ENCODE measurements around the gene NACC2.

The NACC2 gene

DNA sequence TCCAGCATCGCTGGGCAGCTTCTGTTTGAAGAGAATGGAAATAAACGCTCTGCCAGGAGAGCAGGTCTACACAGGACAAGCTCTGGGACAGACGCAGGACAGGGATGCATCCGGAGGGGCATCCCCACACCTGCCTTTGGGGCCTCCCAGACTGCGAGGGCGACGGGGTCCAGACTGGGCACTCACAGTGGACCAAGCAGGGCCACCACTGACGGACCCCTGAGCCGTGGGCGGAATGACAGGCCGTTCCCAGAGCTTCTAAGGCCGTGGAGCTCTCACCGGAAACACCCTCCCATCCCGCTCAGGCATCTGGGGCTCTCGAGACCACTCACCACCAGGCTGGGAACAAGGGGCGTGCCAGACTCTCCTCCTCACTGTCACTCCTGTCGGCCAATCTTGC lies 34.1 kb upstream of the NACC2 start:
- no peak for DNase-seq (ENCODE audit: low read depth in 2 of 2)

- no peak for DNase-seq (ENCODE audit: low read depth in 2 of 2)
Measured at GRCh38 chr9:136128436-136128835, 33.3 kb upstream of the NACC2 start.

DNA sequence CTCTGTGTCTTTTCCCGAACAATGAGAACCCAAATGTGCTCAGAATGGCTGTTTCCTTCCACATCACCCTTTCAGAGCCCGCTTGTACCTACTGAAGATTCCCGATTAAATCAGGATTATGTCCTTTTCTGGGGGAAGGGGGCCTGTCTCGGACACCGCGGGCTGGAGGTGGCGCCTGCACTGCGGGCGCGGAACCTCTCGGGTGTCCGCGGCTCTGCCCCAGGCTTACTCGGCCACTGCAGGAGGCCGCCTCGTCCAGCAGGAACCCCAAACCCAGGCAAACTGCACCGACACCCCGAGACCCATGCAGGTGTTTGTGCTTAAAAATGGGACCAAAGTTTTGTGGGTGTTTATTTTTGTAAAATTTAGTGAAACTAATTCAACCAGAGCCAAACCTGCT lies 32.2 kb upstream of the NACC2 start:
- DNase-seq (ENCODE audit: low read depth in 2 of 2) = no peak

- no peak for DNase-seq (ENCODE audit: low read depth in 2 of 2)
Measured at GRCh38 chr9:136124976-136125692, 30.0 kb upstream of the NACC2 start.

- DNase-seq (ENCODE audit: low read depth in 2 of 2) = peak; percentile 50 to 51
Measured at GRCh38 chr9:136122425-136123383, 27.6 kb upstream of the NACC2 start.

- DNase-seq (ENCODE audit: low read depth in 2 of 2) = no peak
Measured at GRCh38 chr9:136121801-136122200, 26.7 kb upstream of the NACC2 start.

DNA sequence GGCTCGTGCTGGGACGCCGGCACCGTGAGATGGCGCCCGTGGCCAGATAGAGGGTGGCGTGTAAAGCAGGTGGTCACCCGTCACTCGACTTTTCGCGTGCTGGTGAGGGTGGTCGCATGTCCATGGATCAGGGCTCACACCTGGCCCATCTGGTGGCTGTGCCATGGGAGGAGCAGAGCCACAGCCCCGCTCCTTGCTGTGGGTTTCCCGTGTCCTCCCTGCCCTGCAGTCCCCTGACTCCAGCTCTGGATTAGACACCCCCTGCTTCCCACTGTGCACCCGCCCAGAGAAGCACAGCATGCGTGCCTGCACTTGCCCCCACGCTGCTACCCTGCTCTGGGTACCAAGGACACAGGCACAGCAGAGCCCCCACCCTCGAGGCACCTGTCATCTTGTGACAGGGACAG lies 25.4 kb upstream of the NACC2 start:
- DNase-seq (ENCODE audit: low read depth in 2 of 2) = no peak

DNA sequence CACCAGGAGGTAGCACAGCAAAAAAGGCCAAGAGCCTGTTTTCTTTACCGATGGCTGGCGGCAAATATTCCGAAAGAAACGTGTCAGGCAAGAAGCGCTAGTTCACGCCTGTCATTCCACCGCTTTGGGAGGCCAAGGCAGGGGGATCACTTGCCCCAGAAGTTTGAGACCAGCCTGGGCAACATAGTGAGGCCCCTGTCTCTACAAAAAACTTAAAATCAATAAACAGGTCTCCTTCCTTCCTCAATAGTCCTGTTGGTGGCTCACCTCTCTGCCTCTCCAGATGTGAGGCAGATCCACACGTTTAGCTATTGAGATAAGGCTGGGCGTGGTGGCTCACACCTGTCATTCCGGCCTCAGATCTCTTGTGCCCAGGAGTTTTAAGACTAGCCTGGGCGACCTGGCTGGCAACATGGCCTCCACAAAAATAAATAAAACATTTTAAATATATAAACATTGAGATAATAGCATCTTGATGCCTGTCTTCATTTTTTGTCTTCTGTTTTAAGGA lies 24.8 kb upstream of the NACC2 start:
- no peak for DNase-seq (ENCODE audit: low read depth in 2 of 2)

DNA sequence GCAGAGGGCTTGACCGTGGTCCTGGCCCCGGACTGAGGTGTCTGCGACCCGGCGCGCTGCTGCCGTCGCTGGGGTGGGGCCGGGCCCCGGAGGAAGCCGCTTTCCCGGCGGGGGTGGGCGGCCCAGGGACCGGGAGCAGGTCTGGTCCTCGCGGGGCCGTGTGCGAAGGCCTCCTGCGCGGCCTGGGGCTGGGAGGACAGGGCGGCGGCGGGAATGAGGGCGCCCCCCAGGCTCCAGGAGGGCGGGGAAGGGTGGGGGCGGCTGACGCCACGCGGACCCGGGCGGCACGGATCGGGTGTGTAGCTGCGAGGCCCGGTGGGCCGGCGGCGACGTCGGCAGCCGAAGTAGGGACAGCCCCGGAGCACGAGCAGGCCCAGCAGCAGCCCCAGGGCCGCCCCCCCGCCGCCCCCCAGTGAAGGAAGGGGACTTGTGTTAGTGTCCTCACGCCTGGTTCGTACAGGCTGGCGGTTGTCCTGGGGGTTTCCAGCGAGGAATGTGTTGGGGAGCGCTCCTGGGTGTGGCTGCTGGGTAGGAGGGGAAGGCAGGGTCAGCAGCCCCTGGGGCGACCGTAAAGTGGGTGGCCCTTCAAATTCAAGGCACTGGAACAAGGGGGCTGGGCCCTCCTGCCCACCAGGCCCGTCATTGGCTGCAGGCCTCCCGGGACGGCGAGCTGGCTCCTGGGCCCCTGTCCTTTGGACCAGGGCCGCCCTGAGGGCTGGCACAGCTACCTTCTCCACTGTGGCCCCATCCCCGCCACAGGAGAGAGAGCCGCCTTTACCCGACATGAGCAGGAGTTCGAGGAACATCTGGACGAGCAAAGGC lies 24.2 kb upstream of the NACC2 start:
- no peak for DNase-seq (ENCODE audit: low read depth in 2 of 2)

DNA sequence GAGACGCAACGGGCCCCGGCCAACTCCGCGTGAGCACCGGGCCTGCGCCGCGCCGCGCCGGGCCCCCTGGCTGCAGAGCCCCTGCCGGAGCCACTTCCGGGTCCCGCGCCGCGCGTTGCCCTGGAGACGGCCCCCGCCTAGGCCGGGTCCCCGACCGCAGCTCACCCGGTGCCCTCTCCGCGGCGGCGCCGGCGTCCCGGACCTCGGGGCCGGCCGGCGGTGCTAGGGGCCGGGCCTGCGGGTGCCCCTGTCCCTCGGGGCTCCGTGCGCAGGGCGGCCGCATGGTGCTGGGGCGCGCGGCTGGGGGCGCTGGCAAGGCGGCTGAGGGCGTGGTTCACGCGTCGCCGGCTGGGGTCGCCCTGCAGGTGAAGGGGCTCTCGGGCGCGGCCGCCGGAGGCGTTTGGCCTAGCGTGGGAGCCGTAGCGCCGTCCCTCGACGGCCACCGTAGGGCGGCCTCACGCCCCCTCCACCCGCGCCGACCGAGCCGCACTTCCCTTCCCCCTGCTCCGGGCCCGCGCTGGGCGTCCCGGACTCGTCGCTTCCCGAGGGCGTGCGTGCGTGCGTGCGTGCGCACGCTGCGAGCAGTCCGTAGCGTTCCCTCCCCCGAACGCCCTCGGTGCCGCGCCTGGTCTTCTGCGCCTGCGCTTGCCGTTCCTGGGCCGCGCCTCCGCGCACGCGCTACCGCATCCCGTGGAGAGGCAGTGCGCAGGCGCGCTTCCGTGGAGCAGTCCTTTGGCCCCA lies 23.4 kb upstream of the NACC2 start, which contains the start of gene TMEM250:
Gene TMEM250, minus strand, starts transcription at position 556 of the 741 bp plus-strand sequence. CDS start 1,975 bp downstream, outside the sequence.
- peak; percentile 93 to 95 for DNase-seq (ENCODE audit: low read depth in 2 of 2)

GRCh38 chr9:136117916-136118319 lies 22.8 kb upstream of the NACC2 start:
- no peak for DNase-seq (ENCODE audit: low read depth in 2 of 2)

GRCh38 chr9:136117291-136117915 lies 22.3 kb upstream of the NACC2 start:
- no peak for DNase-seq (ENCODE audit: low read depth in 2 of 2)

- no peak for DNase-seq (ENCODE audit: low read depth in 2 of 2)
Measured at GRCh38 chr9:136116360-136117098, 21.4 kb upstream of the NACC2 start.

GRCh38 chr9:136115641-136116359 lies 20.7 kb upstream of the NACC2 start:
- no peak for DNase-seq (ENCODE audit: low read depth in 2 of 2)

DNA sequence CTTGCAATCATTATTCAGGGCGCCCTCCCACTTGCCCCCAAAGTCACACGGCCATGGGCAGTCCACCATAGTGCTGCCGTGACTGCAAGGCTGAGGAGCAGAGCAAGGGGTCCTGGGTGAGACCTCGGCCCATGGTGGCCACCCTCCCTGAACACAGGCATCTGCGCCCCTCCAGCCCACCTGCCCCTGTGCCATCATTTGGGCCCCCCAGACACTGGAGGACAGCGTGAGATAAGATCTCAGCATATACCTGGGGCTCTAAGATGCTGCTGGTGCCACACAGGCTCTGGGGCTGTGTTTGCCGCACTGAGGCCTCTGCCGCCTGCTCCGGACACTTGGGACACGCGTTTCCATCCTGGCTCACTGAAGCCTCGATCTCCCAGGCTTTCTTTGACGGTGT lies 20.1 kb upstream of the NACC2 start:
- no peak for DNase-seq (ENCODE audit: low read depth in 2 of 2)

DNA sequence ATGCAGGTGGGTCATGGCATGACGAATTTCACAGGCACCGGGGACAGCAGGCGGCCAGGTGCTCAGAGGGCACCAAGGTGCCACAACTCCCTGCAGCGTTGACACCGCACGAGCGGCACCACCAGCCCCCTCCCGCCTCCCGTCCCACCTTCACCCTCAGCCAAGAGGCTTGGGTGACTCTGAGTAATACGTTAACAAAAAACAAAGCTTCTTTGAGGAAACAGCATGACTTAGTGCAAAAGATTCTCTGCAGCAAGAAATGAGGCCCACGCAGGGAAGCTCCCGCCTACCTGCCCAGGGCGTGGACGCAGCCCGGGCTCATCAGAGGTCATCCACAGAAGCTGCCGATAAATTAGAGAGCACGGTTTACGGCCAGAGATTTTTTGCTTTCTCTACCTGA lies 19.5 kb upstream of the NACC2 start:
- DNase-seq (ENCODE audit: low read depth in 2 of 2) = no peak

- no peak for DNase-seq (ENCODE audit: low read depth in 2 of 2)
Measured at GRCh38 chr9:136112541-136112940, 17.5 kb upstream of the NACC2 start.

DNA sequence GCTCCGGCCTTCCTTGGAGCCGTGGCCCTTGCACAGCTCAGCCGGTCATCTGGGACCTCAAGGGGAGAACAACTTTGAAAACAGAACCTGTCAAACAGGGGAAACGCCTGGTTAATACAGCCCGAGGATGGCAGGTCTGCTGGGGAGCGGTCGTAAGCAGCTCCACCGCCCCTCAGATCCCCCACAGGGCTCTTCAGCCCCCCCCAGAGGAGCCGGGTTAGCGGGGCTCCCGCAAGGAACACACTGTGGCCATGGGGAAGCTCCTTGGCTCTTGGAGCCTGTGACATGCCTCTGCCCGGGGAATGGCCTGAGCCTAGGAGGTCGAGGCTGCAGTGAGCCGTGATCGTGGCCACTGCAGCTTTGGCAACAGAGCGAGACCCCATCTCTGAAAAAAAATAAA lies 16.8 kb upstream of the NACC2 start:
- no peak for DNase-seq (ENCODE audit: low read depth in 2 of 2)

DNA sequence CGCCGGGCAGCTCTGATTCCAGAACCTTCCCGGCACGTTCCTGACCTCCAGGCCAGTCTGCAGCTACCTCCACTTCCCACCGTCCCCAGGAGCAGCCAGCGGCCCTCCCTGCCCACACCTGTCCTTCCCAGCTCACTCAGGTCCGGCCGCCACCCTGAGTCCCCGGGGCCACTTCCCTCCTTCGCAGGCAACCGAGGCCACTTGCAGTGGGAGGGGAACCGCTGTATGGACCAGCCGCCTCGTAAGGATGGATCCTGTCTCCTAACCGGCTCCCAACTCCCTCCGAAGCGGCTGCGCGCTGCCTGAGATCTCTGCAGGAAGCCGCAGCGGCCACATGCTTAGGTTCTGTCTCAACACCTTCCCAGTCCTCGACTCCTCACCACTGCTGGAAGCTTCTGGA lies 16.1 kb upstream of the NACC2 start:
- DNase-seq (ENCODE audit: low read depth in 2 of 2) = no peak

Measured in activated CD8-positive, alpha-beta memory T cell treated with anti-CD3 and anti-CD28 coated beads for 4 hours (primary cell).